T-helper 1 cell treated with Interleukin-12 subunit alpha and Interleukin-12 subunit beta and Interleukin-4 antibody, amounts not matched to agents 30 μg/mL and 1 μg/mL, for 36 hours (primary cell): ENCODE measurements around the gene CD59.
"Not testable (repeated sequence)": the region's sequence is repeated elsewhere in the genome, so short reads cannot be mapped to it uniquely, and the experiment has no call there.

ENCODE experiments used
- H3K27ac Mint-ChIP-seq: one replicate; pipeline ENCODE4 v1.8.0; 2021; ENCODE audit warnings: mild to moderate bottlenecking, mixed read lengths
- H3K27me3 Mint-ChIP-seq: one replicate; pipeline ENCODE4 v1.8.0; 2021; ENCODE audit warnings: low read depth, mixed read lengths
- H3K36me3 Mint-ChIP-seq: one replicate; pipeline ENCODE4 v1.8.0; 2021; ENCODE audit warnings: low read depth, mixed read lengths
- H3K4me1 Mint-ChIP-seq: one replicate; pipeline ENCODE4 v1.8.0; 2021; ENCODE audit warnings: low read depth, mixed read lengths
- H3K4me3 Mint-ChIP-seq: one replicate; pipeline ENCODE4 v1.8.0; 2021; ENCODE audit warnings: mild to moderate bottlenecking, moderate library complexity, mixed read lengths
- H3K9me3 Mint-ChIP-seq: one replicate; pipeline ENCODE4 v1.8.0; 2021; ENCODE audit warnings: mixed read lengths

Gene CD59

DNA sequence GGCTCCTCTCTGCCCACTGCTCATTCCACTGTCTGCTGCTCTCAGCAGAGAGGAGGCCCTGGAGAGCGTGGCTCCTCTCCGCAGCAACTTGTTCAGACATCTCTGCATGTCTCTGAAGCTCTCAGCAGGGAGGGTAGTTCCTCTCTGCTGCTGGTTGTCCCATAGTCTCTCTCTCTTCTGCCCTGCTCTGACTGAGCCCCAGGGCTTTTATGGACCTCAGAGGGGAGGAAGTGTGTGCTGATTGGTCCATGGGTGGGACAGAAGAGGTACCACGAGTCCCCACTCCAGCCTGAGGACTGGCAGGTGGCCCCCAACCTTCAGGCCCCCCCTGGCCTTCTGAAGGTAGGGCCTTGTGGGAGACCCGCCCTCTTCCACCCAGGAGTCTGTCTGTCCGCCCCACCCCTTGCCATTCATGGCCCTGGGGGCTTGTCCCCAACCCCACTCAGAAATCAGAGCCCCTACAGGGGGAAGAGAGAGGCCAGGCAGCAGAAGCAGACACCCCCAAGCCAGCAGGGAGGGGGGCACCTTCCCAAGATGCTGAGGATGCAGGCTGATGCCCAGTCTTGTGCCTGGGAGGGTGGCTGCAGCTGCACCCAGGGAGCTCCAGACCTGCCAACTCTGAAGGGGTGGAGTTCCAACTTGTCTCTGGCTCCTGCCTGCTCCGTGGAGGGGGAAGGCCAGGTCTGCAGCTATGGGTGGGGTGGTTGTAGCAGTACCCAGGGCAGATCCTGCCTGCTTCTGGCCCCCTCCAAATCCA, 70.7 kb downstream of the CD59 start:
- no peak overlapping the region for H3K4me3 Mint-ChIP-seq
- H3K27me3 Mint-ChIP-seq, result peaks cover 14% of the 10 kb centered on the region
- no peak overlapping the region for H3K27ac Mint-ChIP-seq
- no peaks in the 10 kb centered on the region for H3K4me1 Mint-ChIP-seq
- no peaks in the 10 kb centered on the region for H3K36me3 Mint-ChIP-seq
- H3K9me3 Mint-ChIP-seq, result no peaks in the 10 kb centered on the region

DNA sequence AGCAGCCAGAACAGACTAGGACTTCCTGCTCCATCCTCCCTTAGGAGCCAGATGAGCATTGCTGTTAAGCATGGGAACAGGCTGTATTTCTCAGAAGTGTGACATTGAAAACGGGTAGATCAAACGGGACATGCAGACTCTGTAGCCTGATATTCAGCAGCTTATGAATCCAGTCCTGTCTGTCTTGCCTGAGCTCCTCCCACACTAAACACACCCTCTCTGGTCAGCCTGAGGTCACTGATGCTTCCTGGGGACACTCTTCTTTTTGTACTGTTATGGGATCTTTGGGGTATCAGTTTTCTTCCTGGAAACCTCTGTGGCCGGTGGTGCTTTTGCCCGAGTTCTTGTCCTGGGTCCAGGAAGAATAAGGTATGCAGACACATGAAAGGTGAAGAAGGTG, 71.4 kb downstream of the CD59 start:
- no peaks in the 10 kb centered on the region for H3K9me3 Mint-ChIP-seq
- H3K27me3 Mint-ChIP-seq, result peaks cover 10% of the 10 kb centered on the region
- H3K27ac Mint-ChIP-seq, result no peak overlapping the region
- H3K4me1 Mint-ChIP-seq, result no peaks in the 10 kb centered on the region
- H3K4me3 Mint-ChIP-seq, result no peak overlapping the region
- no peaks in the 10 kb centered on the region for H3K36me3 Mint-ChIP-seq

DNA sequence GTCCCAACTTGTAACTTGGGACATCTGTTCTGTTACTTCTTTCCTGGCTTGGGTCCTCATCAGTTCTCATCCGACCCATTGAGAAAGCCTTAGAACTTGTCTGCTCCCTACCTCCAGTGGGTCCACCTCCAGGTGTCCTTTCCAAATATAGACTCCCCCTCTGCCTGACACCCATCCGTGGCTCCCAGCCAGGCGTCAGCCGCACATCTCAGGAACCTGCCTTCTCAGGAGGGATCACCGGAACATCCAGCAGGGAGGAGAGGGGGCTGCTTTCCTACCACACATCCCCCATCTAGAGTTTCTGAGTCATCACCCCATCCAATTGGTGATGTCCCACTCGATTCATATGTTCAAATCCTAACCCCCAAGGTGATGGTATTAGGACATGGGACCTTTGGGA, 72.1 kb downstream of the CD59 start:
- H3K36me3 Mint-ChIP-seq, result no peaks in the 10 kb centered on the region
- no peaks in the 10 kb centered on the region for H3K9me3 Mint-ChIP-seq
- no peak overlapping the region for H3K27ac Mint-ChIP-seq
- no peak overlapping the region for H3K4me3 Mint-ChIP-seq
- H3K27me3 Mint-ChIP-seq, result peaks cover 10% of the 10 kb centered on the region
- H3K4me1 Mint-ChIP-seq, result no peaks in the 10 kb centered on the region

DNA sequence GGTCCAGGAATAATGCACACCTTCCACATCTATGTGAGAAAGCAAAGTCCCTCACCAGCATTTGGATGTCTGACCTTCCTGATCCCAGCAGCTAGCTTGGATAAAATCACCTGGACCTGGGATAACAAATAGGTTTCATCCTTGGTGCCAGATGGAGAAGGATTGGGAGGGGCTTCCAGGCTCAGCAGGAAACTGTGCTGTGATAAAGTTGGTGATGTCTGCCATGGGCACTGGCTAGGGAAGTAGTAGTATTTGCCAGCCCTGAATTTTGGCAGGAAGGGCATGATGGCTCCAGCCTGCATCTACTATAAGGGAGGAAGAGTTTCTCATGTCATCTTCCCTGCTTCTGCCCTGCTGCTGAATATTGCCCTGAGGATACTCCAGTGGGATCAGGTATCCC, 73.1 kb downstream of the CD59 start:
- Mint-ChIP-seq H3K27me3 (peaks cover 10% of the 10 kb centered on the region), H3K36me3 (no peaks in the 10 kb centered on the region), H3K4me3 (no peak overlapping the region), H3K9me3 (no peaks in the 10 kb centered on the region), H3K27ac (no peak overlapping the region), H3K4me1 (no peaks in the 10 kb centered on the region)

DNA sequence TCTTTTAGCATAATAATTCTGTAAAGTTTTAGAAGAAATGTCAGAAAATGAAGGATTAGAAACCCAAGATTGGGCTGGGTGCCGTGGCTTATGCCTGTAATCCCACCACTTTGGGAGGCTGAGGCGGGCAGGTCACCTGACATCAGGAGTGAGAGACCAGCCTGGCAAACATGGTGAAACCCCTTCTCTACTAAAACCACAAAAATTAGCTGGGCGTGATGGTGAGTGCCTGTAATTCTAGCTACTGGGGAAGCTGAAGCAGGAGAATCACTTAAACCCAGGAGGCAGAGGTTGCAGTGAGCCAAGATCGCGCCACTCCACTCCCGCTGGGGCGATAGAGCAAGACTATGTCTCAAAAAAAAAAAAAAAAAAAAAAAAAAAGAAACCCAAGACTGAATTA, 74.7 kb downstream of the CD59 start:
- H3K27me3 Mint-ChIP-seq, H3K36me3 Mint-ChIP-seq, H3K27ac Mint-ChIP-seq, H3K4me3 Mint-ChIP-seq, H3K9me3 Mint-ChIP-seq, H3K4me1 Mint-ChIP-seq: not testable (repeated sequence)

DNA sequence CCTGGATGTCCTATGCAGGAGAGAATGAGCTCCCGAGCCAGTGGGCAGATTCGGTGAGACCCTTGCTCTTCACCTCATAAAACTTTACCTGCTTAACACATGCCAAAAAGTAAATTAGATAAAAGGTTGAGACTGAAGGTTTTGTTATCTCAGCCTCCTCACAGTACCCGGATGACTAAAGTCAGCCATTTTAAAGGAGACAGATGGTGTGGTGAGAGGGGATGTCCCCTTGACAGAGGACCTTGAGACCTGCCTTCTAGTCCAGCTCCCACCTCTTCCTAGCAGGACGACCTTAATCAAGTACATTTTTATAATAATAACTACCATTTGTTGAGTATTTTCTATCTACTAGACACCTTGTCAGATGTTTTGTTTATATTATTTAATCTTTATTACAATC, 75.3 kb downstream of the CD59 start:
- Mint-ChIP-seq H3K27ac (no peak overlapping the region), H3K9me3 (no peaks in the 10 kb centered on the region), H3K4me1 (no peaks in the 10 kb centered on the region), H3K4me3 (no peak overlapping the region), H3K27me3 (peaks cover 4% of the 10 kb centered on the region), H3K36me3 (no peaks in the 10 kb centered on the region)

DNA sequence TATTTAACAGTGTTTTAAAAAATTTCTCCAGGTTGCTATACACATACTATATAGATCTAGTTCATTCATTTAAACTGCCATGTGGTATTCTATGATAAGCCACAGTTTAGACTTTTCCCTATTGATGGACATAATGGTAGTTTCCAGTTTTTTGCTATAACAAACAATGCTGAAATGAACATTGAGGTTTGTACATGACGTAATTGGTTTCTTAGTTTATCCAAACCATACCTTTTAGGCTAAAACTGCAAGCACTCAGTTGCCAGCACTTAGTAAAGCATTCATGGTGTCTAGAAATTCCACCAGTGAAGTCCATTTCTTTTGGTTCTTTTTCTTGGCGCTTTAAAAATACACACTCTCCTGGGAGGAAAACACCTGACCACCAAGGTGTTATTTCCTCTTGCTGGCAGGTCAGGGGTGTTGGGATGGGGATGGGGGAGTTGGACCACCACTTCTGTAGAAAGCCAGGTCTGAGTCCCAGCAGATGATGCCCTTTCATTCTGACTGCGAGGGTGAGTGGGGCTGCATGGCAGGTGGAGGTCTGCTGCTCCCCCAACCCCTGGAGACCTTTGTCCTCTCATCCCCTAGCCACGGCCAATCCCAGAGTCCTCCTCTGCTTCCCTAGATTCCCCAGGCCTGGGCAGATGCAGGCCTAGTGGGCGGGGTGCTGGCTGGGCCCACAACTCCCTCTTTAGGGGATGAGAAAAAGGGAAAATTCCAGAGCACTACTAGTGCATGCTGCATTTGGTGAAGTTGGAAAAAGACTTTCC, 76.7 kb downstream of the CD59 start:
- Mint-ChIP-seq H3K4me3 (no peak overlapping the region), H3K36me3 (no peaks in the 10 kb centered on the region), H3K27ac (no peak overlapping the region), H3K4me1 (no peaks in the 10 kb centered on the region), H3K9me3 (no peaks in the 10 kb centered on the region), H3K27me3 (peaks cover 4% of the 10 kb centered on the region)

DNA sequence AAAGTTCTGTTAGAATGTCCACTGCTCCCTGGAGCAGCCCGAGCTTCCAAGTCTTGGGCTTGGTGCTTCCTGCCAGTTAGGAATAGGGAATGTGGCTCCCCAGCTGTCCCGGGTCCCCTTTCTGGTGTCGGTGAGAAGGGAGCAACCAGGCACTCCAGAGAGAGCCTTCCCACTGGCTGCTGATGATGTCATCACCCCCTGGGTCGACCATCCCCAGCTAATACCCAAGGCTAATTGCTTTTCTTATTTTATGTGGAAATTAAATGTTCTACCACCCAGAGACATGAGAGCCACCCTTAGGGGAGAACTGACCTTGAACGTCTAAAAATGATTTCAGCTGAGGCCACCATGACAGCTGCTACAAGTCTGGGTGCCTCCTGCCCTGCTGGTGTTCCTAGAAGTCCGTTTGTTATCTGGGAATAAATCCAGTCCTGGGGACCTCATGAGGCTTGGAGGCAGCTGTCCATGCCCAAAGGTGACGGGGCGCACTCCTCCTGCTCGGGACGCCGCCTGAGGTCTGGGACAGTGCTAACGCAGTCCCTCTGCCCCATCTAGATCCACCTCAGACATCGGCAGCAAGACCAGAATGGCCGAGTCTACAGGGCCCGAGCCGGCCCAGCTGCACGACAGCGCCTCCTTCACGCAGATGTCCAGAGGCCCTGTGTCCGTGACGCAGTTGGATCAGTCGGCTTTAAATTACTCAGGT, 77.9 kb downstream of the CD59 start:
- H3K27me3 Mint-ChIP-seq, result peaks cover 12% of the 10 kb centered on the region
- H3K4me3 Mint-ChIP-seq, result no peak overlapping the region
- no peaks in the 10 kb centered on the region for H3K9me3 Mint-ChIP-seq
- no peaks in the 10 kb centered on the region for H3K4me1 Mint-ChIP-seq
- no peak overlapping the region for H3K27ac Mint-ChIP-seq
- H3K36me3 Mint-ChIP-seq, result no peaks in the 10 kb centered on the region

DNA sequence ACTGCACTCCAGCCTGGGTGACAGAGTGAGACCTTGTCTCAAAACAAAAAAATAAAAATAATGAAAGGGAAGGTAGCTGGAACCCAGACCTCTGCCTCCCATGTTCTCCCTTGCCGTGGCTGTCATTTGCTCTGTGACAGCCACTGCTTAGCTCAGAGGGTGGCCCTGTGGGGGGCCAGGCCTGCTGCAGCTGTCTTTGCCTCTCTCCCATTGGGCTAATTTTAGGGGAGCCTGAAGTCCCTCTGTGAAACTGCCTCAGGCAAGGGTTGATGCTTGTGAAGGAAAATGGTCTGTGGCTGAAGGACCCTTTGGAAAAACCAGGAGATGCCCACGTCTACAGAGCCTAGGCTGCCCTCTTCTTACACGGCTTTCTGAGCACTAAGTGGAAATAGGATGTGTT, 78.5 kb downstream of the CD59 start:
- Mint-ChIP-seq H3K9me3 (no peaks in the 10 kb centered on the region), H3K27me3 (peaks cover 13% of the 10 kb centered on the region), H3K4me3 (no peak overlapping the region)

DNA sequence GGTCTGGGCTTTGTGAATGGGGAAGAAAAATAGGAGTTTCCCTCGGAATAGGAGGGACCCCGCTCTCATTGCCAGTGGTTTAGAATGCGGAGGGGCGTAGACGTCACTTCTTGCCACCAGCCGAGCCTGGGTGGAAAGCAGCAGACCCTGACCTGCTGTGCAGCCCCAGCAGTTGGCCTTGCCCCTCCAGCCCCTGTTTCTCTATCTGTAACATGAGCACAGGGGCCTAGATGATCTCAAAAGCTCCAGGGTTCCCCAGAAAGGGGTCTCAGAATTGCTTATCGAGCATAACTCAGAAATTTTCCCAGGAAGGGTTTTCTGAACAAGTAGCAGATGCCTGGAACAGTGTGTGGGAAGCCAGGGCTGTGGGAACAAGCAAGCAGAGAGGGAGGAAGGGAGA, 79.5 kb downstream of the CD59 start:
- no peaks in the 10 kb centered on the region for H3K36me3 Mint-ChIP-seq
- no peaks in the 10 kb centered on the region for H3K9me3 Mint-ChIP-seq
- no peak overlapping the region for H3K4me3 Mint-ChIP-seq
- H3K27me3 Mint-ChIP-seq, result peaks cover 9% of the 10 kb centered on the region
- no peaks in the 10 kb centered on the region for H3K4me1 Mint-ChIP-seq
- H3K27ac Mint-ChIP-seq, result no peak overlapping the region

More for the DNA sequence above, 78.5 kb downstream of the CD59 start:
- Mint-ChIP-seq H3K4me1 (no peaks in the 10 kb centered on the region), H3K27ac (no peak overlapping the region), H3K36me3 (no peaks in the 10 kb centered on the region)

DNA sequence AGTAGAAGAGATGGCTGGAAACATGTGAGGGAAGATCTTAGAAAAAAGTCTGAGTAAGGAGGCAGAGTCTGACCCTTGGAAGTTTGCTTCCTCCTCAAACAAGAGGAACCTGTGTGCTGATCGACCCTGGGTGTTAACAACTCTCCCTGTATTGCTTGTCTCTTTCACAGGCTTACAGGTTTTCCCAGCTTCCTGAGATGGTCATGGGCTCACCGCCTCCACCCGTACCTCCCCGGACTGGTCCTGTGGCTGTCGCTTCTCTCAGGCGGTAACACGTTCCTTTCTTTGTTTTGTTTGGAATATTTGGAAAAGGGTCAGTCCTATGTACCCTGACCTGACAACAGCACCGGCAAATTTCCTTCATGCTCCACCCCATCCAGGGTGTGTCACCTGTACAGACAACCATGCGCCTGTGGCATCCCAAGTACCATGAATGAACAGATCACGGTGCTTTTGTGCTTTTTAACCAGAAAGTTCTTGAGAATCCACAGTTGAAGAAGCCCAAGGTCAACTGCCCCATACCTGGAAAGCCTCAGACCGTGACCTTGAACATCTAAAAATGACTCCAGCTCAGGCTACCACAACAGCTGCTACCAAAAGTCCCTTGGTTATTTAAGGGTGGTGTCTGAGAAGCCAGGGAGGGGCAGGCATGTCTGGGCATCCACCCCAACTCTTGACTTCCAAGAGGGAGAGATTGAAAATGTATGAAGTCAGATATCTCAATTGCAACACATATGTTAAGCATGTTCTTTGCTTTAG, 80.2 kb downstream of the CD59 start:
- H3K36me3 Mint-ChIP-seq, result no peaks in the 10 kb centered on the region
- H3K9me3 Mint-ChIP-seq, result no peaks in the 10 kb centered on the region
- peaks cover 9% of the 10 kb centered on the region for H3K27me3 Mint-ChIP-seq
- H3K4me1 Mint-ChIP-seq, result no peaks in the 10 kb centered on the region
- no peak overlapping the region for H3K4me3 Mint-ChIP-seq
- H3K27ac Mint-ChIP-seq, result no peak overlapping the region

DNA sequence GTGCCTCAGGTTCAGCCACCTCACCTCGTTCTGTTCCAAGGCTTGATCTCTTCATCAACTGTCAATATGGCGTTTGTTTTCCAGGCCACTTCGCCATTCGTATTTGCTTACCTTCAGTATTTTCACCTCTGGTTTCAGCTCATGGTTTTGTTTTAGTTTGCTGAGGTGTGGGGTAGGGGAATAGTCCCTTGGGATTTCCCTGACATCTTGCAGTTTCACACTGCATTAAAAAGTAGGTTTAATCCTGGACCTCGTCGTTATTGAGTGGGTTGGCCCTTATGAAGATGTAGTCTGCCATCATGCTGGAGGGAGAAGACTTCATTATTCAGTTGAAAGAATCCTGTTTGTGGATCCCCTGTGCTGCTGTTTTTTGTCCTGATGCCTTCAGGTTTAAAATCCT, 81.6 kb downstream of the CD59 start:
- Mint-ChIP-seq H3K4me1 (no peaks in the 10 kb centered on the region), H3K4me3 (no peak overlapping the region), H3K27ac (no peak overlapping the region), H3K36me3 (no peaks in the 10 kb centered on the region), H3K27me3 (peaks cover 16% of the 10 kb centered on the region), H3K9me3 (no peaks in the 10 kb centered on the region)
